Sigmoid colon (tissue), 7 donors: Measurements from ENCODE around the gene AP2A1. TPM values are rescaled to one million over a fixed set of nuclear protein-coding genes. Genes with fewer than 3 reads are reported as not detected.
"Not testable (repeated sequence)": the region's sequence is repeated elsewhere in the genome, so short reads cannot be mapped to it uniquely, and the experiment has no call there.

Experiments used
- DNase-seq: peaks from one replicate; pipeline ENCODE4 v3.0.0-alpha.2; 2019
- H3K27ac ChIP-seq, 4 donors: fragments of 200-600 bp; sonication (generic); one replicate each; pipeline ENCODE4 v1.5.1; 2016 to 2019; ENCODE audit warnings: mild to moderate bottlenecking in 1 of 4
- H3K27me3 ChIP-seq, 3 donors: fragments of 200-600 bp; sonication (generic); one replicate each; pipeline ENCODE4 v1.5.1; 2019; ENCODE audit warnings: mild to moderate bottlenecking in 1 of 3
- H3K36me3 ChIP-seq, 4 donors: fragments of 200-600 bp; sonication (generic); one replicate each; pipeline ENCODE4 v1.5.1; 2016 to 2019
- H3K4me1 ChIP-seq, 4 donors: fragments of 200-600 bp; sonication (generic); one replicate each; pipeline ENCODE4 v1.5.1; 2017 to 2019
- H3K4me3 ChIP-seq, 4 donors: fragments of 200-600 bp; sonication (generic); one replicate each; pipeline ENCODE4 v1.5.1; 2017 to 2019; ENCODE audit warnings: mild to moderate bottlenecking in 2 of 4, moderate library complexity in 1 of 4
- H3K9me3 ChIP-seq, 4 donors: fragments of 200-600 bp in 3 of 4; sonication (generic) in 3 of 4; one replicate each; pipeline versions ENCODE4 v1.5.1 to v1.6.1; 2013 to 2019
- CTCF ChIP-seq, 4 experiments: fragments of 450-650 bp in 3 of 4; fragments of 200-600 bp in 1 of 4; IDR thresholded peaks; one replicate each; pipeline ENCODE4 v1.5.1; 2016 to 2019; ENCODE audit warnings: antibody characterized with exemption in 4 of 4, mild to moderate bottlenecking in 3 of 4, moderate library complexity in 2 of 4
- EP300 ChIP-seq, 4 donors: sonication (generic); formaldehyde crosslinking; IDR thresholded peaks; one replicate each; pipeline ENCODE4 v1.6.1; 2017; ENCODE audit warnings: antibody characterized with exemption in 4 of 4
- POLR2A ChIP-seq, 2 donors: fragments of 450-650 bp; IDR thresholded peaks; one replicate each; pipeline ENCODE4 v1.6.1; 2016; ENCODE audit warnings: antibody characterized with exemption in 2 of 2, mild to moderate bottlenecking in 2 of 2, moderate library complexity in 2 of 2
- POLR2AphosphoS5 ChIP-seq, 4 donors: sonication (generic); formaldehyde crosslinking; IDR thresholded peaks; one replicate each; pipeline ENCODE4 v1.6.1; 2017; ENCODE audit warnings: antibody characterized with exemption in 4 of 4
- whole genome bisulfite sequencing, 2 donors: extraction: QIAGEN DNeasy Blood & Tissue Kit; methylation state at CpG; one replicate each; pipeline ENCODE4 v1.1.7; 2013; 5-methylcytosine and 5-hydroxymethylcytosine counted together
- intact Hi-C: fragments of 100-400 bp; cut with DNase I; formaldehyde crosslinking; loops from one replicate; pipeline ENCODE4 v1.15.1; 2023
- polyA plus RNA-seq, 3 donors: library from polyadenylated mRNA; stranded (reverse); fragments of 200-250 nt; gene quantifications; one replicate each; pipeline ENCODE4 v1.2.3, GENCODE V29; 2013
- total RNA-seq, 4 donors: library from RNA; depleted of rRNA; stranded (reverse); fragments of >200 nt; gene quantifications; one replicate each; pipeline ENCODE4 v1.1.0, GENCODE V29; 2016
- donor health status: healthy with polysubstance abuse.
- donor health status: Bipolar disorder and iron deficiency.
- donor health status: healthy.

The AP2A1 gene
- total RNA-seq (10 to 100 TPM; 48.5 to 81.1 (median 52.0) TPM), polyA plus RNA-seq (10 to 100 TPM; 33.0 to 77.4 (median 40.9) TPM)

- Histone ChIP-seq H3K36me3 (no peaks in the 10 kb centered on the region), H3K4me1 (peaks cover 0 to 36% (median 27%) of the 10 kb centered on the region in 4 donors), H3K9me3 (no peaks in the 10 kb centered on the region), H3K27me3 (no peaks in the 10 kb centered on the region), H3K27ac (peak within 1 kb of the TSS; percentile 91 to 96 (median 92)), H3K4me3 (peak within 1 kb of the TSS; percentile 85 to 96 (median 92))
- no peak for DNase-seq
- TF ChIP-seq POLR2A (IDR thresholded peaks at IDR 0.05) (peak; percentile 34 to 58), EP300 (IDR thresholded peaks at IDR 0.05) (no peak), POLR2AphosphoS5 (IDR thresholded peaks at IDR 0.05) (peak; percentile 70 to 91 (median 82))
- intact Hi-C loops, result loop anchor here (2.0 kb wide), 3 partner anchors 46 to 110 kb away; partner anchors contain the start of genes AKT1S1, CPT1C, FUZ and TBC1D17
- 1% methylated on average over 38 of the region's 38 CpGs for WGBS, 2 donors
Measured at GRCh38 chr19:49766930-49767299, at the start of gene AP2A1. AP2A1 (plus strand) TSS chr19:49767001; CDS start chr19:49767134, 133 bp downstream.

- intact Hi-C loops, result no loop called here
- WGBS, 2 donors, result 73 to 87% methylated on average over 8 of the region's 8 CpGs
- TF ChIP-seq EP300 (IDR thresholded peaks at IDR 0.05) (no peak), CTCF (IDR thresholded peaks at IDR 0.05) (no peak), POLR2A (IDR thresholded peaks at IDR 0.05) (no peak), POLR2AphosphoS5 (IDR thresholded peaks at IDR 0.05) (no peak)
Measured at GRCh38 chr19:49718511-49718910, 48.3 kb upstream of the AP2A1 start.

GRCh38 chr19:49718991-49719390 is 47.8 kb upstream of the AP2A1 start:
- intact Hi-C loops, result no loop called here
- Histone ChIP-seq H3K9me3 (no peaks in the 10 kb centered on the region), H3K4me3 (no peak overlapping the region), H3K27me3 (no peaks in the 10 kb centered on the region), H3K27ac (peak overlapping the region in 1 of 4 donors; percentile 34), H3K36me3 (no peaks in the 10 kb centered on the region), H3K4me1 (no peaks in the 10 kb centered on the region)
- TF ChIP-seq POLR2A (IDR thresholded peaks at IDR 0.05), result no peak
- TF ChIP-seq POLR2AphosphoS5 (IDR thresholded peaks at IDR 0.05), result no peak
- TF ChIP-seq EP300 (IDR thresholded peaks at IDR 0.05), result no peak
- TF ChIP-seq CTCF (IDR thresholded peaks at IDR 0.05), result no peak
- 63 to 82% methylated on average over 6 of the region's 6 CpGs for WGBS, 2 donors
- no peak for DNase-seq

More at GRCh38 chr19:49718511-49718910, 48.3 kb upstream of the AP2A1 start:
- no peak overlapping the region for H3K4me3 ChIP-seq
- no peak for DNase-seq
- no peaks in the 10 kb centered on the region for H3K36me3 ChIP-seq
- H3K9me3 ChIP-seq, result no peaks in the 10 kb centered on the region
- no peaks in the 10 kb centered on the region for H3K4me1 ChIP-seq
- H3K27me3 ChIP-seq, result no peaks in the 10 kb centered on the region
- peak overlapping the region in 1 of 4 donors; percentile 34 for H3K27ac ChIP-seq

- 76 to 82% methylated on average over 22 of the region's 22 CpGs for WGBS, 2 donors
- H3K4me3 ChIP-seq, H3K27me3 ChIP-seq, H3K27ac ChIP-seq, H3K9me3 ChIP-seq, H3K4me1 ChIP-seq, intact Hi-C loops, H3K36me3 ChIP-seq, DNase-seq: not testable (repeated sequence)
Measured at GRCh38 chr19:49719420-49719819, 47.4 kb upstream of the AP2A1 start.

- WGBS, 2 donors, result 76 to 79% methylated on average over 23 of the region's 23 CpGs
- H3K9me3 ChIP-seq, result no peaks in the 10 kb centered on the region
- no peak overlapping the region for H3K4me3 ChIP-seq
- H3K36me3 ChIP-seq, result no peaks in the 10 kb centered on the region
- DNase-seq, result peak; percentile 72
- peak overlapping the region in 3 of 4 donors; percentile 28 to 47 (median 45) for H3K27ac ChIP-seq
- intact Hi-C loops, result no loop called here
- no peaks in the 10 kb centered on the region for H3K27me3 ChIP-seq
- TF ChIP-seq EP300 (IDR thresholded peaks at IDR 0.05) (no peak), CTCF (IDR thresholded peaks at IDR 0.05) (no peak), POLR2AphosphoS5 (IDR thresholded peaks at IDR 0.05) (no peak), POLR2A (IDR thresholded peaks at IDR 0.05) (no peak)
- no peaks in the 10 kb centered on the region for H3K4me1 ChIP-seq
Measured at GRCh38 chr19:49727217-49728030, 39.4 kb upstream of the AP2A1 start.
